Measurements from ENCODE around the gene SLC9B1.
"Not testable (repeated sequence)": the region's sequence is repeated elsewhere in the genome, so short reads cannot be mapped to it uniquely, and the experiment has no call there.

- TF ChIP-seq, protein P1, sequence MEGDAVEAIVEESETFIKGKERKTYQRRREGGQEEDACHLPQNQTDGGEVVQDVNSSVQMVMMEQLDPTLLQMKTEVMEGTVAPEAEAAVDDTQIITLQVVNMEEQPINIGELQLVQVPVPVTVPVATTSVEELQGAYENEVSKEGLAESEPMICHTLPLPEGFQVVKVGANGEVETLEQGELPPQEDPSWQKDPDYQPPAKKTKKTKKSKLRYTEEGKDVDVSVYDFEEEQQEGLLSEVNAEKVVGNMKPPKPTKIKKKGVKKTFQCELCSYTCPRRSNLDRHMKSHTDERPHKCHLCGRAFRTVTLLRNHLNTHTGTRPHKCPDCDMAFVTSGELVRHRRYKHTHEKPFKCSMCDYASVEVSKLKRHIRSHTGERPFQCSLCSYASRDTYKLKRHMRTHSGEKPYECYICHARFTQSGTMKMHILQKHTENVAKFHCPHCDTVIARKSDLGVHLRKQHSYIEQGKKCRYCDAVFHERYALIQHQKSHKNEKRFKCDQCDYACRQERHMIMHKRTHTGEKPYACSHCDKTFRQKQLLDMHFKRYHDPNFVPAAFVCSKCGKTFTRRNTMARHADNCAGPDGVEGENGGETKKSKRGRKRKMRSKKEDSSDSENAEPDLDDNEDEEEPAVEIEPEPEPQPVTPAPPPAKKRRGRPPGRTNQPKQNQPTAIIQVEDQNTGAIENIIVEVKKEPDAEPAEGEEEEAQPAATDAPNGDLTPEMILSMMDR (IDR thresholded peaks at IDR 0.05) = not testable (repeated sequence)
- TF ChIP-seq EP300 (IDR thresholded peaks at IDR 0.05) = not testable (repeated sequence)
These were observed 57.7 kb downstream of the SLC9B1 start for GRCh38 chr4:102961813-102962212.
